Testis (tissue), 3 donors: ENCODE measurements around the gene BPIFB4. TPM values are rescaled to one million over a fixed set of nuclear protein-coding genes. Genes with fewer than 3 reads are reported as not detected.

Experiments
- DNase-seq: peaks from one replicate; pipeline ENCODE4 v3.0.0-alpha.2; 2019
- H3K27ac ChIP-seq, 2 donors: fragments of 200-600 bp; sonication (generic); one replicate each; pipeline ENCODE4 v1.5.1; 2019
- H3K27me3 ChIP-seq: fragments of 200-600 bp; sonication (generic); one replicate; pipeline ENCODE4 v1.5.1; 2019
- H3K36me3 ChIP-seq: fragments of 200-600 bp; sonication (generic); one replicate; pipeline ENCODE4 v1.5.1; 2017; ENCODE audit warnings: low read depth; ENCODE audit errors: missing control alignments
- H3K4me1 ChIP-seq: fragments of 200-600 bp; sonication (generic); one replicate; pipeline ENCODE4 v1.5.1; 2019
- H3K4me3 ChIP-seq, 2 donors: fragments of 200-600 bp; sonication (generic); one replicate each; pipeline ENCODE4 v1.5.1; 2017 to 2019
- H3K9me3 ChIP-seq: fragments of 200-600 bp; sonication (generic); one replicate; pipeline ENCODE4 v1.5.1; 2017
- POLR2A ChIP-seq: fragments of 450-650 bp; IDR thresholded peaks from one replicate; pipeline ENCODE4 v1.6.1; 2017; ENCODE audit warnings: antibody characterized with exemption, mild to moderate bottlenecking, moderate library complexity
- WGBS, 2 donors: methylation state at CpG; one replicate each; pipeline ENCODE4 v1.1.5; 2018; 5-methylcytosine and 5-hydroxymethylcytosine counted together
- intact Hi-C: fragments of 100-400 bp; cut with DNase I; formaldehyde crosslinking; loops from one replicate; pipeline ENCODE4 v1.15.1; 2023; ENCODE audit warnings: low total_unique reads
- polyA plus RNA-seq: library from polyadenylated mRNA; stranded (reverse); fragments of 350-450 nt; fragmentation: Illumina TruSeq; extraction: RNeasy Lipid Tissue Mini Kit (QIAGEN cat#74804); gene quantifications from one replicate; pipeline ENCODE4 v1.2.3, GENCODE V29; 2014; ENCODE audit warnings: low read depth, low replicate concordance; ENCODE audit not compliant: insufficient read depth
- total RNA-seq, 2 donors: library from RNA; depleted of rRNA; stranded (reverse); fragments of >200 nt; gene quantifications; one replicate each; pipeline ENCODE4 v1.2.3, GENCODE V29; 2016
- TF ChIP-seq, protein P1 (sequence below), 3 experiments: fragments of 450-650 bp in 2 of 3; fragments of 200-600 bp in 1 of 3; sonication (generic) in 1 of 3; IDR thresholded peaks; one replicate each; pipeline ENCODE4 v1.5.1; 2016 to 2019; ENCODE audit warnings: antibody characterized with exemption in 3 of 3, mild to moderate bottlenecking in 2 of 3, moderate library complexity in 1 of 3

The BPIFB4 gene
- total and polyA plus RNA-seq, 3 donors from 2014 or later: 1.1 to 1.7 (median 1.2) TPM

GRCh38 chr20:33154252-33154651 lies 74.8 kb downstream of the BPIFB4 start:
- Histone ChIP-seq H3K4me1 (no peaks in the 10 kb centered on the region), H3K4me3 (no peak overlapping the region), H3K27ac (no peak overlapping the region), H3K9me3 (no peaks in the 10 kb centered on the region), H3K27me3 (no peaks in the 10 kb centered on the region), H3K36me3 (no peaks in the 10 kb centered on the region)
- 73 to 80% methylated on average over 6 of the region's 6 CpGs for WGBS, 2 donors
- TF ChIP-seq POLR2A: no peak
- TF ChIP-seq, protein P1, sequence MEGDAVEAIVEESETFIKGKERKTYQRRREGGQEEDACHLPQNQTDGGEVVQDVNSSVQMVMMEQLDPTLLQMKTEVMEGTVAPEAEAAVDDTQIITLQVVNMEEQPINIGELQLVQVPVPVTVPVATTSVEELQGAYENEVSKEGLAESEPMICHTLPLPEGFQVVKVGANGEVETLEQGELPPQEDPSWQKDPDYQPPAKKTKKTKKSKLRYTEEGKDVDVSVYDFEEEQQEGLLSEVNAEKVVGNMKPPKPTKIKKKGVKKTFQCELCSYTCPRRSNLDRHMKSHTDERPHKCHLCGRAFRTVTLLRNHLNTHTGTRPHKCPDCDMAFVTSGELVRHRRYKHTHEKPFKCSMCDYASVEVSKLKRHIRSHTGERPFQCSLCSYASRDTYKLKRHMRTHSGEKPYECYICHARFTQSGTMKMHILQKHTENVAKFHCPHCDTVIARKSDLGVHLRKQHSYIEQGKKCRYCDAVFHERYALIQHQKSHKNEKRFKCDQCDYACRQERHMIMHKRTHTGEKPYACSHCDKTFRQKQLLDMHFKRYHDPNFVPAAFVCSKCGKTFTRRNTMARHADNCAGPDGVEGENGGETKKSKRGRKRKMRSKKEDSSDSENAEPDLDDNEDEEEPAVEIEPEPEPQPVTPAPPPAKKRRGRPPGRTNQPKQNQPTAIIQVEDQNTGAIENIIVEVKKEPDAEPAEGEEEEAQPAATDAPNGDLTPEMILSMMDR (IDR thresholded peaks at IDR 0.05): no peak
- intact Hi-C loops: no loop called here
- DNase-seq: no peak

- intact Hi-C loops: no loop called here
- no peak for TF ChIP-seq POLR2A
- TF ChIP-seq, protein P1 (IDR thresholded peaks at IDR 0.05): no peak
- Histone ChIP-seq H3K9me3 (no peaks in the 10 kb centered on the region), H3K27me3 (no peaks in the 10 kb centered on the region), H3K4me3 (no peak overlapping the region), H3K36me3 (no peaks in the 10 kb centered on the region), H3K27ac (no peak overlapping the region), H3K4me1 (no peaks in the 10 kb centered on the region)
- no peak for DNase-seq
- 79% methylated on average over 7 to 9 of the region's 9 CpGs for WGBS, 2 donors
Measured at GRCh38 chr20:33158637-33159385, 79.4 kb downstream of the BPIFB4 start.

GRCh38 chr20:33159713-33160112 lies 80.3 kb downstream of the BPIFB4 start:
- Histone ChIP-seq H3K27me3 (no peaks in the 10 kb centered on the region), H3K27ac (no peak overlapping the region), H3K9me3 (no peaks in the 10 kb centered on the region), H3K4me1 (no peaks in the 10 kb centered on the region), H3K36me3 (no peaks in the 10 kb centered on the region), H3K4me3 (no peak overlapping the region)
- WGBS, 2 donors: 79 to 90% methylated on average over 2 to 3 of the region's 3 CpGs
- intact Hi-C loops: no loop called here
- TF ChIP-seq, protein P1 (IDR thresholded peaks at IDR 0.05): no peak
- TF ChIP-seq POLR2A: no peak
- DNase-seq: no peak

DNA sequence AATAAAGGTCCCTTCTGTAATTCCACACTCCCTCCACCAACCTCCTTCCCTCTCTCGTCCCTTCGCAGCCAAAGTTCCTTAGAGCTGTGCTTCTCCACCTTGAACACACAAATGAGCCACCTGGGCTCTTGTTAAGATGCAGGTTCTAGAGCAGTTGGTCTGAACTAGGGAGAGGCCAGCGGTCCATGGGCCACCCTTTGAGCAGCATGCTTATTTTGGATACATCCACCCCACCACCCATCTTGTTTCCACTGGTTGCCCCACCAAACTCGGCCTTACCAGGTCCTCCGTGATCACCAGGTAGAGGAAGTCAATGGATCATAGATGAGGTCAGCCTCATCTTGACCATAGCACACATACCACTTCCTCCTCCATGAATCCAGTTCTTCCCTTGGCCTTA lies 81.2 kb downstream of the BPIFB4 start:
- peaks cover 5% of the 10 kb centered on the region for H3K4me1 ChIP-seq
- H3K36me3 ChIP-seq: no peaks in the 10 kb centered on the region
- DNase-seq: no peak
- TF ChIP-seq POLR2A: no peak
- TF ChIP-seq, protein P1 (IDR thresholded peaks at IDR 0.05): no peak
- 87 to 89% methylated on average over 5 of the region's 5 CpGs for WGBS, 2 donors
- H3K27ac ChIP-seq: no peak overlapping the region
- intact Hi-C loops: no loop called here
- H3K27me3 ChIP-seq: no peaks in the 10 kb centered on the region
- no peaks in the 10 kb centered on the region for H3K9me3 ChIP-seq
- H3K4me3 ChIP-seq: no peak overlapping the region

Other genes starting within 250 kb of the BPIFB4 start
- 1 to 10 TPM; 4.9 to 9.5 TPM for gene EFCAB8, start 220.7 kb upstream of the BPIFB4 start, total RNA-seq
- 6.3 TPM for gene EFCAB8, start 220.7 kb upstream of the BPIFB4 start, polyA plus RNA-seq
- 10 to 100 TPM; 19.0 to 29.1 TPM for gene SUN5, start 75.2 kb upstream of the BPIFB4 start, total RNA-seq
- 59.7 TPM for gene SUN5, start 75.2 kb upstream of the BPIFB4 start, polyA plus RNA-seq
- gene BPIFB2, start 71.9 kb upstream of the BPIFB4 start, total RNA-seq: 1 to 10 TPM in 1 of 2 donors, under 1 TPM in 1; 0.56 to 1.4 TPM
- gene BPIFB2, start 71.9 kb upstream of the BPIFB4 start, polyA plus RNA-seq: 1.6 TPM
- under 1 TPM in 1 of 2 donors, not detected in 1; 0.24 TPM for gene BPIFB6, start 48.0 kb upstream of the BPIFB4 start, total RNA-seq
- not detected for gene BPIFB6, start 48.0 kb upstream of the BPIFB4 start, polyA plus RNA-seq
- under 1 TPM; 0.47 to 0.74 TPM for gene BPIFB3, start 25.7 kb upstream of the BPIFB4 start, total RNA-seq
- 0.87 TPM for gene BPIFB3, start 25.7 kb upstream of the BPIFB4 start, polyA plus RNA-seq
- 1 to 10 TPM in 1 of 2 donors, not detected in 1; 1.4 TPM for gene BPIFA2, start 88.5 kb downstream of the BPIFB4 start, total RNA-seq
- 1.3 TPM for gene BPIFA2, start 88.5 kb downstream of the BPIFB4 start, polyA plus RNA-seq
- 100 to 1,000 TPM in 1 of 2 donors, 10 to 100 TPM in 1; 30.7 to 106 TPM for gene BPIFA3, start 137.7 kb downstream of the BPIFB4 start, total RNA-seq
- 147 TPM for gene BPIFA3, start 137.7 kb downstream of the BPIFB4 start, polyA plus RNA-seq
- not detected for gene BPIFA1, start 156.4 kb downstream of the BPIFB4 start, total RNA-seq
- gene BPIFA1, start 156.4 kb downstream of the BPIFB4 start, polyA plus RNA-seq: 1.6 TPM
- 1 to 10 TPM; 1.6 to 5.5 TPM for gene BPIFB1, start 203.6 kb downstream of the BPIFB4 start, total RNA-seq
- 5.8 TPM for gene BPIFB1, start 203.6 kb downstream of the BPIFB4 start, polyA plus RNA-seq